ENCODE results near the gene OBP2A.

DNA sequence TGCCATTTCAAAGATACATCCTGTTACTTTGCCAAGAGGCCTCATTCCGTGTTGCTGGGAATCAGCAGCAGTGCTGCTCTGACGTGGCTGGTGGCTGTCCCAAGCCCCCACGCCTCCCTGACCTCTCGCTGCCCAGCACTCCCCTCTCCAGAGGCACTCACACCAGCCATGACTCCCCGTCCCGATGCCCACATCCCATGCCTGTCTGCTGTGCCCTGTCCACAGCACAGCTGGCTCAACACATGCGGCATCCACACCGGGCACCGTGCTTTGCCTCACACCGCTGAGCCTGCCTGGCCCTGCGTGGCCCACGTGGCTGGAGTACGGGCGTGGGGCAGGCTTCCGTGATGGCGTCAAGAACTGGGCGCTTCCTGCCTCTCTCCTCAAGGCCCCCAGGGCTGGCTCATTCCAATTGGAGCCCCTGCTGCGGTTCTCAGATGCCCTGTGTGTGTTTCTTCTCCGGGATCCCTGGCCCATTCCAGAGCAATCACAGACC lies 32.5 kb upstream of the OBP2A start:
- TF ChIP-seq, protein P1, sequence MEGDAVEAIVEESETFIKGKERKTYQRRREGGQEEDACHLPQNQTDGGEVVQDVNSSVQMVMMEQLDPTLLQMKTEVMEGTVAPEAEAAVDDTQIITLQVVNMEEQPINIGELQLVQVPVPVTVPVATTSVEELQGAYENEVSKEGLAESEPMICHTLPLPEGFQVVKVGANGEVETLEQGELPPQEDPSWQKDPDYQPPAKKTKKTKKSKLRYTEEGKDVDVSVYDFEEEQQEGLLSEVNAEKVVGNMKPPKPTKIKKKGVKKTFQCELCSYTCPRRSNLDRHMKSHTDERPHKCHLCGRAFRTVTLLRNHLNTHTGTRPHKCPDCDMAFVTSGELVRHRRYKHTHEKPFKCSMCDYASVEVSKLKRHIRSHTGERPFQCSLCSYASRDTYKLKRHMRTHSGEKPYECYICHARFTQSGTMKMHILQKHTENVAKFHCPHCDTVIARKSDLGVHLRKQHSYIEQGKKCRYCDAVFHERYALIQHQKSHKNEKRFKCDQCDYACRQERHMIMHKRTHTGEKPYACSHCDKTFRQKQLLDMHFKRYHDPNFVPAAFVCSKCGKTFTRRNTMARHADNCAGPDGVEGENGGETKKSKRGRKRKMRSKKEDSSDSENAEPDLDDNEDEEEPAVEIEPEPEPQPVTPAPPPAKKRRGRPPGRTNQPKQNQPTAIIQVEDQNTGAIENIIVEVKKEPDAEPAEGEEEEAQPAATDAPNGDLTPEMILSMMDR (IDR thresholded peaks at IDR 0.05), result no peak
- no peak for TF ChIP-seq POLR2A (IDR thresholded peaks at IDR 0.05)

All from tibial nerve (tissue), 3 donors.